Measurements from ENCODE around the gene ANKHD1. TPM values are rescaled to one million over a fixed set of nuclear protein-coding genes. Genes with fewer than 3 reads are reported as not detected.

ANKHD1 gene
- total and polyA plus RNA-seq, 4 donors: 33.2 to 116 (median 60.1) TPM

GRCh38 chr5:140497897-140498296 is 96.3 kb downstream of the ANKHD1 start:
- Histone ChIP-seq H3K9ac (ENCODE audit: low read depth in 1 of 2, low read length in 2 of 2) (no peak overlapping the region), H3K4me3 (ENCODE audit: low read depth in 1 of 3, low read length in 3 of 3) (no peak overlapping the region), H3K27me3 (ENCODE audit: control insufficient read depth in 4 of 4, insufficient read depth in 4 of 4, low read length in 3 of 4) (no peaks in the 10 kb centered on the region), H3K4me1 (ENCODE audit: control insufficient read depth in 4 of 4, insufficient read depth in 4 of 4, low read length in 3 of 4) (peaks cover 0 to 25% (median 8%) of the 10 kb centered on the region in 4 donors), H3K36me3 (ENCODE audit: control insufficient read depth in 4 of 4, insufficient read depth in 3 of 4, low read depth in 1 of 4, low read length in 3 of 4) (peaks cover 1 to 12% (median 8%) of the 10 kb centered on the region in 4 donors), H3K9me3 (ENCODE audit: control insufficient read depth in 4 of 4, low read length in 3 of 4) (no peaks in the 10 kb centered on the region), H3K27ac (ENCODE audit: low read depth in 1 of 2, low read length in 2 of 2) (peak overlapping the region in 1 of 2 donors; percentile 26)
- TF ChIP-seq GABPA (IDR thresholded peaks at IDR 0.05 in 1 of 2, conservative IDR thresholded peaks at IDR 0.05 in 1 of 2) (peak in 1 of 2 donors; percentile 65), MAX (IDR thresholded peaks at IDR 0.05) (peak; percentile 75), NR2F2 (IDR thresholded peaks at IDR 0.05) (no peak), EGR1 (IDR thresholded peaks at IDR 0.05; ENCODE audit: low read depth in 2 of 2) (peak in 1 of 2 donors; percentile 60), ATF3 (IDR thresholded peaks at IDR 0.05) (peak; percentile 42), FOXA2 (IDR thresholded peaks at IDR 0.05) (peak; percentile 97), TAF1 (conservative IDR thresholded peaks at IDR 0.05) (no peak), HNF4G (IDR thresholded peaks at IDR 0.05) (peak; percentile 34), JUND (IDR thresholded peaks at IDR 0.05) (peak; percentile 52 to 70), RXRA (IDR thresholded peaks at IDR 0.05) (peak; percentile 70 to 84), HNF4A (conservative IDR thresholded peaks at IDR 0.05) (peak; percentile 60 to 79), FOXA1 (IDR thresholded peaks at IDR 0.05) (peak; percentile 93), RAD21 (IDR thresholded peaks at IDR 0.05) (peak; percentile 51 to 55), SP1 (IDR thresholded peaks at IDR 0.05) (peak; percentile 71), YY1 (IDR thresholded peaks at IDR 0.05) (peak; percentile 97)
- TF ChIP-seq, protein P1, sequence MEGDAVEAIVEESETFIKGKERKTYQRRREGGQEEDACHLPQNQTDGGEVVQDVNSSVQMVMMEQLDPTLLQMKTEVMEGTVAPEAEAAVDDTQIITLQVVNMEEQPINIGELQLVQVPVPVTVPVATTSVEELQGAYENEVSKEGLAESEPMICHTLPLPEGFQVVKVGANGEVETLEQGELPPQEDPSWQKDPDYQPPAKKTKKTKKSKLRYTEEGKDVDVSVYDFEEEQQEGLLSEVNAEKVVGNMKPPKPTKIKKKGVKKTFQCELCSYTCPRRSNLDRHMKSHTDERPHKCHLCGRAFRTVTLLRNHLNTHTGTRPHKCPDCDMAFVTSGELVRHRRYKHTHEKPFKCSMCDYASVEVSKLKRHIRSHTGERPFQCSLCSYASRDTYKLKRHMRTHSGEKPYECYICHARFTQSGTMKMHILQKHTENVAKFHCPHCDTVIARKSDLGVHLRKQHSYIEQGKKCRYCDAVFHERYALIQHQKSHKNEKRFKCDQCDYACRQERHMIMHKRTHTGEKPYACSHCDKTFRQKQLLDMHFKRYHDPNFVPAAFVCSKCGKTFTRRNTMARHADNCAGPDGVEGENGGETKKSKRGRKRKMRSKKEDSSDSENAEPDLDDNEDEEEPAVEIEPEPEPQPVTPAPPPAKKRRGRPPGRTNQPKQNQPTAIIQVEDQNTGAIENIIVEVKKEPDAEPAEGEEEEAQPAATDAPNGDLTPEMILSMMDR (IDR thresholded peaks at IDR 0.05; ENCODE audit: low read depth, low read length, missing input control): no peak
- TF ChIP-seq, protein P2, sequence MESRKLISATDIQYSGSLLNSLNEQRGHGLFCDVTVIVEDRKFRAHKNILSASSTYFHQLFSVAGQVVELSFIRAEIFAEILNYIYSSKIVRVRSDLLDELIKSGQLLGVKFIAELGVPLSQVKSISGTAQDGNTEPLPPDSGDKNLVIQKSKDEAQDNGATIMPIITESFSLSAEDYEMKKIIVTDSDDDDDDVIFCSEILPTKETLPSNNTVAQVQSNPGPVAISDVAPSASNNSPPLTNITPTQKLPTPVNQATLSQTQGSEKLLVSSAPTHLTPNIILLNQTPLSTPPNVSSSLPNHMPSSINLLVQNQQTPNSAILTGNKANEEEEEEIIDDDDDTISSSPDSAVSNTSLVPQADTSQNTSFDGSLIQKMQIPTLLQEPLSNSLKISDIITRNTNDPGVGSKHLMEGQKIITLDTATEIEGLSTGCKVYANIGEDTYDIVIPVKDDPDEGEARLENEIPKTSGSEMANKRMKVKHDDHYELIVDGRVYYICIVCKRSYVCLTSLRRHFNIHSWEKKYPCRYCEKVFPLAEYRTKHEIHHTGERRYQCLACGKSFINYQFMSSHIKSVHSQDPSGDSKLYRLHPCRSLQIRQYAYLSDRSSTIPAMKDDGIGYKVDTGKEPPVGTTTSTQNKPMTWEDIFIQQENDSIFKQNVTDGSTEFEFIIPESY (IDR thresholded peaks at IDR 0.05): peak; percentile 66
- TF ChIP-seq, protein P3, sequence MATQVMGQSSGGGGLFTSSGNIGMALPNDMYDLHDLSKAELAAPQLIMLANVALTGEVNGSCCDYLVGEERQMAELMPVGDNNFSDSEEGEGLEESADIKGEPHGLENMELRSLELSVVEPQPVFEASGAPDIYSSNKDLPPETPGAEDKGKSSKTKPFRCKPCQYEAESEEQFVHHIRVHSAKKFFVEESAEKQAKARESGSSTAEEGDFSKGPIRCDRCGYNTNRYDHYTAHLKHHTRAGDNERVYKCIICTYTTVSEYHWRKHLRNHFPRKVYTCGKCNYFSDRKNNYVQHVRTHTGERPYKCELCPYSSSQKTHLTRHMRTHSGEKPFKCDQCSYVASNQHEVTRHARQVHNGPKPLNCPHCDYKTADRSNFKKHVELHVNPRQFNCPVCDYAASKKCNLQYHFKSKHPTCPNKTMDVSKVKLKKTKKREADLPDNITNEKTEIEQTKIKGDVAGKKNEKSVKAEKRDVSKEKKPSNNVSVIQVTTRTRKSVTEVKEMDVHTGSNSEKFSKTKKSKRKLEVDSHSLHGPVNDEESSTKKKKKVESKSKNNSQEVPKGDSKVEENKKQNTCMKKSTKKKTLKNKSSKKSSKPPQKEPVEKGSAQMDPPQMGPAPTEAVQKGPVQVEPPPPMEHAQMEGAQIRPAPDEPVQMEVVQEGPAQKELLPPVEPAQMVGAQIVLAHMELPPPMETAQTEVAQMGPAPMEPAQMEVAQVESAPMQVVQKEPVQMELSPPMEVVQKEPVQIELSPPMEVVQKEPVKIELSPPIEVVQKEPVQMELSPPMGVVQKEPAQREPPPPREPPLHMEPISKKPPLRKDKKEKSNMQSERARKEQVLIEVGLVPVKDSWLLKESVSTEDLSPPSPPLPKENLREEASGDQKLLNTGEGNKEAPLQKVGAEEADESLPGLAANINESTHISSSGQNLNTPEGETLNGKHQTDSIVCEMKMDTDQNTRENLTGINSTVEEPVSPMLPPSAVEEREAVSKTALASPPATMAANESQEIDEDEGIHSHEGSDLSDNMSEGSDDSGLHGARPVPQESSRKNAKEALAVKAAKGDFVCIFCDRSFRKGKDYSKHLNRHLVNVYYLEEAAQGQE (IDR thresholded peaks at IDR 0.05): peak; percentile 79
- DNase-seq (ENCODE audit: low spot score): no peak
